ENCODE results near the gene NDUFAF4.
A peak's percentile ranks its signal among the peaks of the same experiment; 100 is the strongest.
"Not testable (repeated sequence)": the region's sequence is repeated elsewhere in the genome, so short reads cannot be mapped to it uniquely, and the experiment has no call there.

Gene NDUFAF4

DNA sequence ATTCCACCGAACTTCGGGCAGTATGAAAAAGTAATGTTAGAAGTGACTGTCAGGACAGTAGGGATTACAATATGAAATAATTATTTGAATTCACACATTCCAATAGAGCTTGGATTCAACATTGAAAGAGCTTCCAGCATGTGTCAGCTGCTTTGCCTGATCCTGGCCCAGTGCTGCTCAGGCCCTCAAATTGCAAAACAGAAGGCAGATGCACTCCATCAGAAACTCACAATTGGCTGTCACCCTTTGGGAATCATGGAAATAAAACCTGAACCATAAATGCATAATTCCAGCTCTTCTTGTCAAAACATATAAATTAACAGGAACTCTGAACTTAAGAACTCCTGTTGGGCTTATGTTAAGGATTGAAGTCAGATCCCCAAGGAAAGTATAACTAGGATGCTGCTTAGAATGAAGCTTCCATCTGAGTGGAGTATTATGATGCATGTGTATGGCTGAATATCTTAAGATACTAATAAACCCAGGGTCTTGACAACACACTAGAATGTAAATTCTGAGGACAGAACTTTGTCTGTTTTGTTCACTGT, 1.8 kb upstream of the NDUFAF4 start:
- Histone ChIP-seq H3K4me1 (ENCODE audit: control insufficient read depth, insufficient read depth, low read length) (peaks cover 9% of the 10 kb centered on the region), H3K9me3 (ENCODE audit: control insufficient read depth in 2 of 2, low read length in 2 of 2) (no peaks in the 10 kb centered on the region), H3K36me3 (ENCODE audit: control insufficient read depth in 2 of 2, insufficient read depth in 2 of 2, low read length in 2 of 2) (peaks cover 0 to 4% of the 10 kb centered on the region in 2 donors), H3K27ac (ENCODE audit: low read length) (no peak overlapping the region), H3K4me3 (ENCODE audit: low read length in 2 of 2) (no peak overlapping the region), H3K9ac (ENCODE audit: low read length in 2 of 2) (no peak overlapping the region), H3K27me3 (ENCODE audit: control insufficient read depth in 1 of 2, insufficient read depth in 2 of 2, low read length in 2 of 2) (no peaks in the 10 kb centered on the region)

DNA sequence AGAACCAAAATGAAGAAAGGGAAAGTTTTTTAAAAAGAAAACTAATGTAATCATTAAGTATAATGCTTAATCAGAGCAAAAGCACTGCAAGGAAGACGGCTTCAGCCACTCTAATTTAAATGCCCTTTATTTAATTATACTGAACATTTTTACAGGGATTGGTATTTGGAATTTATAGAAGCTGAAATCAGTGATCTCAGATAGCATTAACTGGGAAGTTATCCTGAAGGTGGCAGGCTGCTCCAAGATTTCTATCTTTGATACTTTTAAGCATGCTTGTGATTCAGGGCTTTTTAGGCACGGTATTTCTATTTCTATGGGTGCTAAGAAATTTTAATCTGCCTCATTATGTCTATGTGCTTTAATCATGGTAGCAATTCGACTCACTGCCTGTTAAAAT, 1.3 kb upstream of the NDUFAF4 start:
- no peaks in the 10 kb centered on the region for H3K27me3 ChIP-seq (ENCODE audit: control insufficient read depth in 1 of 2, insufficient read depth in 2 of 2, low read length in 2 of 2)
- H3K27ac ChIP-seq (ENCODE audit: low read length), result no peak overlapping the region
- H3K4me1 ChIP-seq (ENCODE audit: control insufficient read depth, insufficient read depth, low read length), result peaks cover 9% of the 10 kb centered on the region
- H3K4me3 ChIP-seq (ENCODE audit: low read length in 2 of 2), result peak overlapping the region in 1 of 2 donors; percentile 89
- H3K9ac ChIP-seq (ENCODE audit: low read length in 2 of 2), result peak overlapping the region; percentile 78 to 87
- peaks cover 2 to 6% of the 10 kb centered on the region in 2 donors for H3K36me3 ChIP-seq (ENCODE audit: control insufficient read depth in 2 of 2, insufficient read depth in 2 of 2, low read length in 2 of 2)
- no peaks in the 10 kb centered on the region for H3K9me3 ChIP-seq (ENCODE audit: control insufficient read depth in 2 of 2, low read length in 2 of 2)

- Histone ChIP-seq H3K27me3 (ENCODE audit: control insufficient read depth in 1 of 2, insufficient read depth in 2 of 2, low read length in 2 of 2) (no peaks in the 10 kb centered on the region), H3K9me3 (ENCODE audit: control insufficient read depth in 2 of 2, low read length in 2 of 2) (no peaks in the 10 kb centered on the region), H3K27ac (ENCODE audit: low read length) (peak overlapping the region; percentile 90), H3K36me3 (ENCODE audit: control insufficient read depth in 2 of 2, insufficient read depth in 2 of 2, low read length in 2 of 2) (peaks cover 3 to 7% of the 10 kb centered on the region in 2 donors), H3K4me3 (ENCODE audit: low read length in 2 of 2) (peak overlapping the region; percentile 89 to 98), H3K4me1 (ENCODE audit: control insufficient read depth, insufficient read depth, low read length) (peaks cover 9% of the 10 kb centered on the region), H3K9ac (ENCODE audit: low read length in 2 of 2) (peak overlapping the region; percentile 78 to 87)
These were observed 655 bp upstream of the NDUFAF4 start for GRCh38 chr6:96898241-96898851.

DNA sequence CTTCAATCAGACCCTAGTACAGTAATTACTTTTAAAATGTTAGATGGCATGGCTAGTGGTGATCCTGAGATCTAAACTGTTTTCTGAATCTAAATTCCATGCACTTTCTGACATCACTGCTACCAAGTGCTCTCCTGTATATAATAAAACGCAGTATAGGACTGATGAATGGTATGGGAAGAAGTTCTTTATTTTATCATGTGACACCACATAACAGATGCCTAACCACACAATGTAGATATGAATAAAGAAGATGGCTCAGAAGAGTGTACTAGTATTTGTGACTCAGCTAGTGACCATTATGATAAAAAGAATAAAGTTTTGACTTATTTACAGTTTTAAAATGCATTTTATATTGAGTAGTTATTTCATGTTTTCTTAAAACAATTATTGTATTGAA, 8.5 kb downstream of the NDUFAF4 start:
- Histone ChIP-seq H3K4me3 (ENCODE audit: low read length in 2 of 2) (no peak overlapping the region), H3K27ac (ENCODE audit: low read length) (no peak overlapping the region), H3K9me3 (ENCODE audit: control insufficient read depth in 2 of 2, low read length in 2 of 2) (no peaks in the 10 kb centered on the region), H3K27me3 (ENCODE audit: control insufficient read depth in 1 of 2, insufficient read depth in 2 of 2, low read length in 2 of 2) (no peaks in the 10 kb centered on the region), H3K9ac (ENCODE audit: low read length in 2 of 2) (no peak overlapping the region), H3K4me1 (ENCODE audit: control insufficient read depth, insufficient read depth, low read length) (no peaks in the 10 kb centered on the region), H3K36me3 (ENCODE audit: control insufficient read depth in 2 of 2, insufficient read depth in 2 of 2, low read length in 2 of 2) (peaks cover 11 to 22% of the 10 kb centered on the region in 2 donors)

DNA sequence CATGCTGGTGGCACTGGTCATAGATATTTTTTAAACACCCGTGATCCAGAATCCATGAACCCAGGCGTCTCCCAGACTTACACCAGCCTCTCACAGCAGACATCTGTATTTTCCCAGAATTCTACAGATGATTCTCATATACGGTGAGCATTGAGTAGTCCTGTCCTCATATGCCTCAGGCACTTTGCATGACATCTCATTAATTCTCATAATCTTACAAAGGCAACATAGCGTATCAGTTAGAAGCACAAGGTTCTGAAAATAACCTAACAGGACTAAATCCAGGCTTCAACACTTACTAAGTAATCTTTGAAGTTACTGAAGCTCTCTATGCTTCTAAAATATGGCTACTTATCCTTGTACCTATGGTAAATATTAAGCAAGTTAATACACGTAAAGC, 8.9 kb downstream of the NDUFAF4 start:
- H3K36me3 ChIP-seq (ENCODE audit: control insufficient read depth in 2 of 2, insufficient read depth in 2 of 2, low read length in 2 of 2), result peaks cover 8 to 20% of the 10 kb centered on the region in 2 donors

DNA sequence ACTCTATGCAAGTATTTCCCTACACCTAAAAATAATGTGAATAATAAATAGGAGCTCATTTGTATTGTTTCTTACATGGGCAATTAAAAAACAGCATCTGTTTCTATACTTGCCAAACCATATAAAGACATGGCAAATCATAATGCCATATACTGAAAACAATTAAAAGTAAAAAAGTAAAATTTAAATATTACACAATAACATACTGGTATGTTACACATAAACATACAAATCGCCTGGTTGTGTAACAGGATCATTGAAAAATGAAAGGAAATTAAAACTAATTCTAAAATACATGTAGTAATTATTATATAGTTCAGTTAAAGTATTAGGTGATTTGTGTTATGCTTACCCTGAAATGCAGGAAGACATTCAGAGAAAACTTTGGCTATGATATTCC, 11.2 kb downstream of the NDUFAF4 start:
- H3K9me3 ChIP-seq (ENCODE audit: control insufficient read depth in 2 of 2, low read length in 2 of 2), result no peaks in the 10 kb centered on the region
- no peaks in the 10 kb centered on the region for H3K4me1 ChIP-seq (ENCODE audit: control insufficient read depth, insufficient read depth, low read length)
- no peak overlapping the region for H3K4me3 ChIP-seq (ENCODE audit: low read length in 2 of 2)
- no peaks in the 10 kb centered on the region for H3K27me3 ChIP-seq (ENCODE audit: control insufficient read depth in 1 of 2, insufficient read depth in 2 of 2, low read length in 2 of 2)
- no peak overlapping the region for H3K9ac ChIP-seq (ENCODE audit: low read length in 2 of 2)
- H3K27ac ChIP-seq (ENCODE audit: low read length), result no peak overlapping the region
- H3K36me3 ChIP-seq (ENCODE audit: control insufficient read depth in 2 of 2, insufficient read depth in 2 of 2, low read length in 2 of 2), result peaks cover 6 to 7% of the 10 kb centered on the region in 2 donors

More for the DNA sequence above, 8.9 kb downstream of the NDUFAF4 start:
- Histone ChIP-seq H3K27me3 (ENCODE audit: control insufficient read depth in 1 of 2, insufficient read depth in 2 of 2, low read length in 2 of 2) (no peaks in the 10 kb centered on the region), H3K9ac (ENCODE audit: low read length in 2 of 2) (no peak overlapping the region), H3K27ac (ENCODE audit: low read length) (no peak overlapping the region), H3K4me1 (ENCODE audit: control insufficient read depth, insufficient read depth, low read length) (no peaks in the 10 kb centered on the region), H3K9me3 (ENCODE audit: control insufficient read depth in 2 of 2, low read length in 2 of 2) (no peaks in the 10 kb centered on the region), H3K4me3 (ENCODE audit: low read length in 2 of 2) (no peak overlapping the region)

DNA sequence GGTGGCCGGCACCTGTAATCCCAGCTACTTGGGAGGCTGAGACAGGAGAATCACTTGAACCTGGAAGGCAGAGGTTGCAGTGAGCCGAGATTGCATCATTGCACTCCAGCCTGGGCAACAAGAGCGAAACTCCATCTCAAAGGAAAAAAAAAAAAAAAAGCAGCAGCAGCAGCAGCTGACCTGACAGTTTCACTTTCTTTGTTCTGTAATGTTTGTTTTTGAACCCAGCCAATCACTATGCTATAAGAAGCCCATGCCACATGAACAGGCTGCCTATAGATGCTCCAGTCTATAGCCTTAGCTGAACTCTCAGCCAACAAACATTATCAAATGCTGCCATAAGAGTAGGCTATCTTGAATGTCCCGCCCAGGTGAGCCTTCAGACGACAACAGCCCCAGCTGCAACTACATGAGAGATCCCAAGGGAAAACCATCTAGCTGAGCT, 12.5 kb downstream of the NDUFAF4 start:
- H3K27ac ChIP-seq (ENCODE audit: low read length); H3K9me3 ChIP-seq (ENCODE audit: control insufficient read depth in 2 of 2, low read length in 2 of 2); H3K4me3 ChIP-seq (ENCODE audit: low read length in 2 of 2); H3K9ac ChIP-seq (ENCODE audit: low read length in 2 of 2); H3K4me1 ChIP-seq (ENCODE audit: control insufficient read depth, insufficient read depth, low read length); H3K27me3 ChIP-seq (ENCODE audit: control insufficient read depth in 1 of 2, insufficient read depth in 2 of 2, low read length in 2 of 2); H3K36me3 ChIP-seq (ENCODE audit: control insufficient read depth in 2 of 2, insufficient read depth in 2 of 2, low read length in 2 of 2): not testable (repeated sequence)

DNA sequence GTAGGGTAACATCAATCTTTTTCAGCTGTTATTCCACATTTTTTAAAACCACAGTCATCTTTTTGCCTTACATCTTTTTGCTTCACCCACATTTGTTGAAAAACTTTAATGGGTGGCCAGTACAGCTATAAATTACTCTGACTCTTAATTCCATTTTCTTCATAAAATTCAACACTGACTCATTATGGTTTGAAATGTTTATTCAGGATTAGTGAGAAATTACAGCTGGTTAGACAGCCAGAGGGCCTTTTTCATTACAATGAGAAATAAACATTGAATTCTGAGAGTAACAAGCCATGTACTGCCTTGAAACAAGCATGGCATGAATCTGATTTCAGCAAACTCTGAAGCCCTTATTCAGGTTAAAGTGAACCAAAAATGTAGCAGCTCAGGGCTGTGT, 19.5 kb downstream of the NDUFAF4 start:
- Histone ChIP-seq H3K4me3 (ENCODE audit: low read length in 2 of 2) (no peak overlapping the region), H3K27ac (ENCODE audit: low read length) (no peak overlapping the region), H3K9ac (ENCODE audit: low read length in 2 of 2) (no peak overlapping the region), H3K4me1 (ENCODE audit: control insufficient read depth, insufficient read depth, low read length) (peaks cover 4% of the 10 kb centered on the region), H3K36me3 (ENCODE audit: control insufficient read depth in 2 of 2, insufficient read depth in 2 of 2, low read length in 2 of 2) (no peaks in the 10 kb centered on the region), H3K9me3 (ENCODE audit: control insufficient read depth in 2 of 2, low read length in 2 of 2) (no peaks in the 10 kb centered on the region), H3K27me3 (ENCODE audit: control insufficient read depth in 1 of 2, insufficient read depth in 2 of 2, low read length in 2 of 2) (no peaks in the 10 kb centered on the region)

DNA sequence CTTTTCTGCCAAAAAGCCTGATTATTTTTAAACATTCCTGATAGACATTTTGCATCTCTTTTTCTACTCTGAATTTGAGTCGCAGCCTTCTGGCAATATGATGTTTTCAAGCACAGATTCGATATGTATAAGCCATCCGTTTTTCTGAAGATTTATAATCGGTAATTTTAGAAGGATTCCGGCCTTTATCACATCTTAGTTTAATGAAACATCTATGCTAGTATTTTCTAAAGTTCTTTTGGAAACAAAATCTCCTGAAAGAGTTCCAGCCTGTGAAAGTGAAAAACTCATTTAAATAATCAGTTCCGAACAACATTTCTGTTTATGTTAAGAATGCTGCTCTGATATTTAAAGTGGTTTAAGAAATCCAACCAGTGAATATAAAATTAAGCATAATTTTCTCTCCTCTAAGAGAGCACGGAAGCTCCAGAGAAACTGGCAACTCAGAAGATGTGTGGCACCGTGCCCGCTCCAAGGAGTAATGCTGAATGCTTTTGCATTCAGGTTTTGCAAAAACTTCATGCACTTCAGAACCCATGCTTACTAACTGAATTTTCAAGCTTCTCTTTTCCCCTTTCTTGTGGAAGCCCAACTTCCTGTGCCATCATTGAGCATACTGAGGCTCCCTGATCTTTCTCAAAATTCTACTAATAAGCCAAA, 20.7 kb downstream of the NDUFAF4 start:
- H3K4me1 ChIP-seq (ENCODE audit: control insufficient read depth, insufficient read depth, low read length), result peaks cover 4% of the 10 kb centered on the region
- H3K36me3 ChIP-seq (ENCODE audit: control insufficient read depth in 2 of 2, insufficient read depth in 2 of 2, low read length in 2 of 2), result no peaks in the 10 kb centered on the region
- H3K27me3 ChIP-seq (ENCODE audit: control insufficient read depth in 1 of 2, insufficient read depth in 2 of 2, low read length in 2 of 2), result no peaks in the 10 kb centered on the region
- no peak overlapping the region for H3K4me3 ChIP-seq (ENCODE audit: low read length in 2 of 2)
- H3K9me3 ChIP-seq (ENCODE audit: control insufficient read depth in 2 of 2, low read length in 2 of 2), result no peaks in the 10 kb centered on the region
- H3K27ac ChIP-seq (ENCODE audit: low read length), result no peak overlapping the region
- H3K9ac ChIP-seq (ENCODE audit: low read length in 2 of 2), result no peak overlapping the region

DNA sequence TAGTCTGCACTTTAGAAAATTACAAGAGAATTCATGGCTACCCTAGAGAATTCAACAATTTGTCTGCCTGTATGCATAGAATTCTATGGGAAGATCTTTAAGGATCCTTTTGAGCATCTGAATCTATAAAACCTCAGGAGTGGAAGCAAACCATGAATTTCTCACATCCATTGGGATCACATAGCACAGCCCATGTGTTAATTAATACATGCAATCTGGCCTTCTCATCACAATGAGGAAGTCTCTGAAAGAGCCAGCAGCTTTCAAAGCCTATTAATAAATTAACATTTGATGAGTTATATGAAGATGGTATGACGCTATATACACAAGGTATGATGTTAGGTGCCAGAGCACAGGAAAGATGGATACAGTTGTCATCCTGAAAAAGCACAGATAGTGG, 24.7 kb downstream of the NDUFAF4 start:
- no peak overlapping the region for H3K4me3 ChIP-seq (ENCODE audit: low read length in 2 of 2)
- peaks cover 4% of the 10 kb centered on the region for H3K4me1 ChIP-seq (ENCODE audit: control insufficient read depth, insufficient read depth, low read length)
- no peak overlapping the region for H3K9ac ChIP-seq (ENCODE audit: low read length in 2 of 2)
- H3K9me3 ChIP-seq (ENCODE audit: control insufficient read depth in 2 of 2, low read length in 2 of 2), result no peaks in the 10 kb centered on the region
- H3K36me3 ChIP-seq (ENCODE audit: control insufficient read depth in 2 of 2, insufficient read depth in 2 of 2, low read length in 2 of 2), result no peaks in the 10 kb centered on the region
- H3K27ac ChIP-seq (ENCODE audit: low read length), result no peak overlapping the region
- no peaks in the 10 kb centered on the region for H3K27me3 ChIP-seq (ENCODE audit: control insufficient read depth in 1 of 2, insufficient read depth in 2 of 2, low read length in 2 of 2)

- Histone ChIP-seq H3K36me3 (ENCODE audit: control insufficient read depth in 2 of 2, insufficient read depth in 2 of 2, low read length in 2 of 2) (no peaks in the 10 kb centered on the region), H3K9me3 (ENCODE audit: control insufficient read depth in 2 of 2, low read length in 2 of 2) (no peaks in the 10 kb centered on the region), H3K27me3 (ENCODE audit: control insufficient read depth in 1 of 2, insufficient read depth in 2 of 2, low read length in 2 of 2) (no peaks in the 10 kb centered on the region), H3K4me1 (ENCODE audit: control insufficient read depth, insufficient read depth, low read length) (no peaks in the 10 kb centered on the region), H3K27ac (ENCODE audit: low read length) (no peak overlapping the region), H3K4me3 (ENCODE audit: low read length in 2 of 2) (no peak overlapping the region), H3K9ac (ENCODE audit: low read length in 2 of 2) (no peak overlapping the region)
These were observed 32.7 kb downstream of the NDUFAF4 start for GRCh38 chr6:96865055-96865405.

Measured in stomach smooth muscle (tissue), 2 donors.